MG63 (cell line): ENCODE data around the gene C1orf141. TPM values are rescaled to one million over a fixed set of nuclear protein-coding genes. Genes with fewer than 3 reads are reported as not detected.
"Not testable (repeated sequence)": the region's sequence is repeated elsewhere in the genome, so short reads cannot be mapped to it uniquely, and the experiment has no call there.

ENCODE experiments used
- DNase-seq: peaks from one replicate; pipeline ENCODE4 v3.0.0-alpha.2; 2020
- H3K27me3 ChIP-seq: fragments of 250-450 bp; sonication (Bioruptor Pico); 2 replicates; pipeline ENCODE4 v1.5.1; 2020; ENCODE audit warnings: mild to moderate bottlenecking, moderate library complexity
- H3K36me3 ChIP-seq: fragments of 250-450 bp; sonication (Bioruptor Pico); 2 replicates; pipeline ENCODE4 v1.5.1; 2020; ENCODE audit warnings: mild to moderate bottlenecking, moderate library complexity
- H3K4me3 ChIP-seq: fragments of 250-450 bp; sonication (Bioruptor Pico); 2 replicates; pipeline ENCODE4 v1.5.1; 2020; ENCODE audit warnings: mild to moderate bottlenecking, moderate library complexity
- H3K9me3 ChIP-seq: fragments of 250-450 bp; sonication (Bioruptor Pico); 2 replicates; pipeline ENCODE4 v1.5.1; 2020; ENCODE audit warnings: mild to moderate bottlenecking, moderate library complexity
- total RNA-seq: library from RNA; depleted of rRNA; stranded (reverse); fragments of >200 nt; shearing (Covaris generic); gene quantifications from 2 replicates; pipeline ENCODE4 v1.2.3, GENCODE V29; 2014; ENCODE audit warnings: low replicate concordance

C1orf141 gene
- total RNA-seq, 1 experiment from 2014 or later: not detected

DNA sequence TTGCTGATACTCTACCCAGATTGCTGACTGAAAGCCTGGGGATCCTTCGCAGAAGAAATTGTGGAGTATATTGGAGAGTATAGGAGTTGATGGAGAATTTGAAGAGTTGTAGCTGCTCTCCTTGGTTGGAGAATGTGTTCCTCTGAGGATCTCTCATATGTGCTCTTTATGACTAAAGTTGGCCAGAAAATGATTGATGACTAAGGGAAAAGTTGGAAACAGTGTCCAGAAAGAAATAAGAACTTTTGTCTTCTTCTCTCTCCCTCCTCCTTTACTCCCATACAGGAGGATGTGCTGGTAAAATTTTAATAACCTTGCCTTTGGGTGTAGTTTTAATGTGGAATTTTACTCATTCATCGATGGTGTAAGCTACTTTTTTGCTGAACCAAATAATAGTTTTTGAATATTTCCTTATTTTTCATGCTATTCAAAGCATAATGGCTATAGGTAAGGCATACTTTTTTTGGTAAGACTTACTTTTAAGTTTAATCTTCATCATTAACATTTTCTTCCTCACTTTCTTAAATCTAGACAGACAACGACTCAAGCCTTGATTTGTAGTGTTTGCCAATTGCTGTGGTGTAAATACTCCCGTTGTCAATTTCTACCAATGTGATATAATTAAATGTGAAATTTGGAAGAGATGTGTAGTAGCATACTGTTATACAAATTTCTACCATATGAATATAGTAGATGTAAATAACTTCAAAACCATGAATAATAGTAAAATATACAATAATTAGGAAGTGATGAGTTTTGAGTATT lies 13.7 kb downstream of the C1orf141 start:
- Histone ChIP-seq H3K36me3 (no peaks in the 10 kb centered on the region), H3K4me3 (no peak overlapping the region), H3K27me3 (no peaks in the 10 kb centered on the region), H3K9me3 (no peaks in the 10 kb centered on the region)
- DNase-seq: no peak

DNA sequence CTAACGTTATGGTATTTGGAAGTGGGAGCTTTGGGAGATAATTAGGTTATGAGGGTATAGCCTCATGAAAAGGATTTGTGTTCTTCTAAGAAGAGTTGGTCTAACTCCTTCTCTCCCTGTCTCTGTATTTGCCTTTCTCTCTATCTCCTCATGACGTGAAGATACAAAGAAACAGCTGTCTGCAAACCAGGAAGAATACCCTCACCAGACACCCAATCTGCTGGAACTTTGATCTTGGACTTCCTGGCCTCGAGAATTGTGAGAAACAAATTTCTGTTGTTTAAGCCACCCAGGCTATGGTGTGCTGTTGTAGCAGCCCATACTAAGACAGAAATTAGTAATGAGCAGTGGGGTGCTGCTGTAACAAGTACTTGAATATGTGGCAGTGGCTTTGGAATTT lies 16.1 kb downstream of the C1orf141 start:
- no peaks in the 10 kb centered on the region for H3K27me3 ChIP-seq
- H3K4me3 ChIP-seq: no peak overlapping the region
- H3K36me3 ChIP-seq: no peaks in the 10 kb centered on the region
- H3K9me3 ChIP-seq: no peaks in the 10 kb centered on the region
- no peak for DNase-seq

DNA sequence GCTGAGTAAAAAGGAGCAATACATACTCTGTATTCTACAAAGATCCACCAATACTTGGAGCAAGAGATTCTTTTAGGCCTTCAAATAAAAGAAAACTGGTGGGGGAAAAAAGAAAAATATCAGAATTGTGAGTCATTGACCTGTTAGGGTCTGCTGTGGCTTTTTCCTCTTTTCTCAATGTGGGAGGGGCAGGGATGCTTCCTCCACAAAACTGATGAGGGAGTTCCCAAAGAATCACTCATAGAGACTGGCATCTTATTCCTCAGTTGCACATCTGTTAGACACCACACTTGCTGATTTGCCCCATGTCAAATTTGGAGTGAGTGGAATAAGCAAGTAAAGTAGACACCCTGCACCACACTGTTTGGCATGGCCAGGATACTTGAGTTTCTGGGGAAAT lies 16.6 kb downstream of the C1orf141 start:
- Histone ChIP-seq H3K36me3 (no peaks in the 10 kb centered on the region), H3K9me3 (no peaks in the 10 kb centered on the region), H3K4me3 (no peak overlapping the region), H3K27me3 (no peaks in the 10 kb centered on the region)
- DNase-seq: no peak

DNA sequence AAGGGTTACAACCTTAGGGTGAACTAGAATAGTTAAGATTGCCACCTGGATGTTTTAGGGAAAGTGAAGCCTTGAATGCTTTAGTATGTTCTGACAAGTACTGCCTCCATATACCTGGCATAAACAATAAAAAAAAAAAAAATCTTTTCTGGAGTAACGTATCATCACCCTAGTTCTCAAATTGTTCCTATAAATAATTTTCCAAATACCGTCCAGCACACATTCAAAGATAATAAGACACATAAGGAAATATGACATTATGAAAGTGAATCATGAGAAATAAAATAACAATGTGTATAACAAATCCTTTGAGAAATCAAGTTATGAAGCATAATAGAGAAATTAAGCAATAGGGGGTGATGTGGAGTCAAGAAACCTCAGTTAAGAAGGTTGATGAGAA lies 20.6 kb downstream of the C1orf141 start:
- Histone ChIP-seq H3K36me3 (no peaks in the 10 kb centered on the region), H3K27me3 (no peaks in the 10 kb centered on the region), H3K4me3 (no peak overlapping the region), H3K9me3 (no peaks in the 10 kb centered on the region)
- DNase-seq: no peak

DNA sequence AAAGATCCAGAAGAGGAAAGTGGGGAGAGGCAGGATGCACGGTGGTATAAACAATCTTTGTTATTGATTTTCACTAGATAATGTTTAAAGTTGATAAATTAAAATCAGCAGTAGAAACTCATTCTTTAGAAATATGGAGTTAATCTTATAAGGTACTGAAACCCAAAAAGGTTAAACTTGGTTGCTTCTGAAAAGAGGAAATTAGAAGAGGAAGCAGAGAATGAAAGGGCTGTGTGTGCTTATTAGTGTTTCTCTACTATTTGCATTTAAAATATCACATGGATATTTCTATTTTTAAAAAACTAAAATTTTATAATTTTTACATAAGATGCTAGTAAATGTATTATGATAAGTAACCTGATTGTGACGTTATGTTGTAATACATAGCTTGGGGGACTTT lies 24.4 kb downstream of the C1orf141 start:
- Histone ChIP-seq H3K9me3 (no peaks in the 10 kb centered on the region), H3K4me3 (no peak overlapping the region), H3K27me3 (no peaks in the 10 kb centered on the region), H3K36me3 (no peaks in the 10 kb centered on the region)
- no peak for DNase-seq

DNA sequence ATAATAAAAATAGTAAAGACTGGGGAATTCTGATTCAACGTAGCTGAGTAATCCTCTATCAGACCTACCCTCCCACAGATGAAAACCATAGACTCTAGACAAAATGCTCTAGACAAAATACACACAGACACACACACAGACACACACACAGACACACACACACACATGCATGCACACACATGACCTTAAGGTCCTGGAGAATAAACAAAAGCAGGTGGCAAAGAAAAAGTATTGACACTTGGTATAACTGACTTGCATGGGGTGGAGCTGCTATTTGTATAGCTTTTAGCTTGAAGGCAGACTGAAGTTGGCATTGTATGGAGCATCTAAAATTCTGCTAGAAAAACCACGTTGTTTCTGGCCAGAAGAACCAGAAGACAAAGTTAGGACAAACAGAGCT lies 29.3 kb downstream of the C1orf141 start:
- no peaks in the 10 kb centered on the region for H3K36me3 ChIP-seq
- H3K9me3 ChIP-seq: no peaks in the 10 kb centered on the region
- no peak overlapping the region for H3K4me3 ChIP-seq
- no peaks in the 10 kb centered on the region for H3K27me3 ChIP-seq
- no peak for DNase-seq

DNA sequence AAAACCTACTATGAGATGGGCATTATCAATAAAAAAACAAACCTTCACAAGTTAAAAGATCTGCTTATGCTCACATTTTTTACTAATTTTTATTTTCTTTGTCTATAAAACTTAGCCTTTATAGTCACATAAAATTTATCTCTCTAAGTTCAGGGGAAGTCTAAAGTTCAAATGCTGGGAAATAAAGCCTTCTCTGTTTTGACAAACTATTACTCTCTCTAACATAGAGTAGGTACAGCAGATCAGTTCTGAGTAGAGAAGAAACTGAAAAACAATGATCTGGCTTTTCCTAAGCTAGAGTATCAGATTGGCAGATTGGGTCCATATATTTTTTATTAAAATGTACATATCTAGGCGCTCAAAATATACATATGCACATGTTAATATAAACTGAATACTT lies 31.2 kb downstream of the C1orf141 start:
- H3K27me3 ChIP-seq: no peaks in the 10 kb centered on the region
- H3K36me3 ChIP-seq: no peaks in the 10 kb centered on the region
- H3K9me3 ChIP-seq: no peaks in the 10 kb centered on the region
- DNase-seq: no peak
- no peak overlapping the region for H3K4me3 ChIP-seq

DNA sequence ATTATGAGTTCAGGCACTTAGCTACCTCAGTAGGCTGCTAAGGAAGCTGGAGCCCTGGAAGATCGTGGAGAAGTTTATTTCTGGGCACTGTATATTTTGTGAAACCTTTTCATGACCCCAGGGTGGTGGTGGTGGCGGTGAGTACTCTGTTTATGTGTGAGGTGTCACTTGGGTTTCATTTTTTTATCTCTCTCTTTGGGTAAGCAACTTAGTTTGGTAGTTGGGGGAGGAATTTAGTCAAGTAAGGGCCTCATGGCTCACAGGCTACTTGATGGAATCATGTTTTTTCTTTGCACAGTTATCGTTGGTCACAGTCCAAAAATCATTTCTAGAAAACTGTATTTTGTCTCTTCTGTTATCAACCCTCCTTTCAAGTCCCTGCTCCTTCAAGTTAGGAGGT lies 33.9 kb downstream of the C1orf141 start:
- Histone ChIP-seq H3K27me3 (no peaks in the 10 kb centered on the region), H3K4me3 (no peak overlapping the region), H3K9me3 (no peaks in the 10 kb centered on the region), H3K36me3 (no peaks in the 10 kb centered on the region)
- DNase-seq: no peak

DNA sequence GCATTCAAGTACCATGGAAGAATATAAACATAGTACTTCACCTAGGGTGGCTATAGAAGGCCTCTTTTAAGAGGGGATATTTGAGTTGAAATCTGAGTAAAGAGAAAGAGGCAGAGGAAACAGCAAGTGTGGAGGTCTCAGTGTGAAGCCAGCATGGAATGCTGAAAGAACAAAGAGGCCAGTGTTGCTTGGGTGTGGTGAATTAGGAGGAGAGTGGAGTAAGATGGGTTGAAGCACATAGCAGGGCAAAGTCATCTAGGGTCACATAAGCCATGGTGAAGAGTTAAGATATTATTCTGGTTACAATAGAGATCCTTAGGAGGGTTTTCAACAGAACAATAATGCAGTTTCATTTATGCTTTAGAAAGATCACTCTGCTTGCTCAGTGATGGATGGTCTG lies 37.5 kb downstream of the C1orf141 start:
- DNase-seq: no peak
- Histone ChIP-seq H3K4me3 (no peak overlapping the region), H3K27me3 (no peaks in the 10 kb centered on the region)

DNA sequence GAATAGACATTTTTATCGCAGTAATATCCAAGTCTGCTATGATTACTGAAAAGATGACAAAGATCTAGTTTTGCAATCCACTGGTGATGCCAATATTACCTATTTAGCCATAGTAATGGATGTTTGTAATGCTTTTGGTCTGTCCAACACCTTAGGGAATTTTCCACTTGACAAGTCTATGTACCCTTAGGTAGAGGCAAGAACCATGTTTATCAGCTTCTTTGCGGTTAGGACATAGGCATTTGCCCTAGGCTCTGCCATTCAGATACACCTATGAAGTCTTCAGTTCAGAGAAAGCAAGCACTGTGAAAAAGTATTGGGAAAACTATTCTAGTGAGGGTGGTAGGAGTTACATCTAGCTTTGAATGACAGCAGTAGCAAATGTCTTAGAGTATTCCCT lies 40.6 kb downstream of the C1orf141 start:
- DNase-seq: no peak
- H3K4me3 ChIP-seq: no peak overlapping the region
- H3K9me3 ChIP-seq: no peaks in the 10 kb centered on the region
- H3K27me3 ChIP-seq: no peaks in the 10 kb centered on the region
- H3K36me3 ChIP-seq: no peaks in the 10 kb centered on the region

More for the DNA sequence above, 37.5 kb downstream of the C1orf141 start:
- no peaks in the 10 kb centered on the region for H3K36me3 ChIP-seq
- no peaks in the 10 kb centered on the region for H3K9me3 ChIP-seq

DNA sequence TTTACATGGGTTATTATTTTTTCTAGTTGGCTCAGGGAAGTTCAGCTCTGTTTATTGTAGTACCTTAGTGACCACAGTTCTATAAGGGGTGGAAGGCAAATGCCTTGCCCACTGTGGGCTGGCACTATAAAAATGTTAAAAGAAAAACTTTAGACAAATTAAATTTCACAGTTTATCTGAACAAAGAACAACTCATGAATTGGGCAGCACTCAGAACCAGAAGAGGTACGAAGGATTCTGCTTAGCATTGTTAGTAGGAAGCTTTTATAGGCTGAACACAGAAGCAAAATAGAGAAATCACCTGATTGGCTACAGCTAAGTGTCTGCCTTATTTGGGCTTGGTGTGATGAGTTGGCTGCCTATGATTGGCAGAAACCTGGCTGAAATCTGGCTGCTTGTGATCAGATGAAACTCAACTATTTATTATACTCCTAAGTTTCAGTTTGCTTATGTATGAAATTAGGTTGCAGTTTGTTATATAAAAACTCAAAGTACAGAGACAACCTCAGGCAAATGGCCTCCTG lies 45.0 kb downstream of the C1orf141 start:
- no peaks in the 10 kb centered on the region for H3K9me3 ChIP-seq
- no peak for DNase-seq
- H3K36me3 ChIP-seq: no peaks in the 10 kb centered on the region
- no peaks in the 10 kb centered on the region for H3K27me3 ChIP-seq
- H3K4me3 ChIP-seq: no peak overlapping the region

DNA sequence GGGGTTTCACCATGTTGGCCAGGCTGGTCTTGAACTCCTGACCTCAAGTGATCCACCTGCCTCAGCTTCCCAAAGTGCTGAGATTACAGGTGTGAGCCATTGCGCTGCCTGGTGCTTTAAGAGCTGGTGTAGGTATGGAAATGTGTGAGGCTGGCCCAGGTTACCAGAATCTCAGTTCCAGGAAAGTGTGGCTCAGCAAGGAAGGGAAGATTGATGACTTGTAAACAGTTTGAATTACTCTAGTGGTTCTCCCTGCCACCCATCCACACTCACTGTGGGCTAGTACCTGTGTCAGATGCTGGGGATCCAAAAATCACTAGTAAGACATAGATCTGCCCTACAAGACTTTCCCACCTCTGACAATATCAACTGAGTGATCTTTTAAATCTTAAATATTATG lies 46.3 kb downstream of the C1orf141 start:
- Histone ChIP-seq H3K9me3 (no peaks in the 10 kb centered on the region), H3K36me3 (no peaks in the 10 kb centered on the region), H3K27me3 (no peaks in the 10 kb centered on the region), H3K4me3 (no peak overlapping the region)
- no peak for DNase-seq

DNA sequence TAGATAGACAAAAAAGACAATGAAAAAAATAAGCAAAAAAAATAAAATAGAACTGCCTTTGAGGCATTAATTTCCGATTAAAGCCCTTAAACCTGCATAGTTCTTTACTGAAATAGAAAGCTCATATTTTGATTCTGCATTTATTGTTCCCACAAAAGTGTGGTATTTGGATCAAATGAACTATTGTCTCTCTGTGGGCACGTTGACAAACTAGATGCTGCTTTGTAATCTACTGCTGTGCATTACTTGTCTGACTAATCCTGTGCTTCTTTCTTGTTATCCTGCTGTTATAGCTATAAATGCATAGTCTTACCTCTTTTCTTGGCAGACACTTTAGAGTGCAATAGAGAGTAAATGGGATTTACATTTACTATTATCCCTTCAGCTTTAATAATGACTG lies 49.4 kb downstream of the C1orf141 start:
- Histone ChIP-seq H3K9me3 (no peaks in the 10 kb centered on the region), H3K36me3 (no peaks in the 10 kb centered on the region), H3K4me3 (no peak overlapping the region), H3K27me3 (no peaks in the 10 kb centered on the region)
- DNase-seq: no peak

DNA sequence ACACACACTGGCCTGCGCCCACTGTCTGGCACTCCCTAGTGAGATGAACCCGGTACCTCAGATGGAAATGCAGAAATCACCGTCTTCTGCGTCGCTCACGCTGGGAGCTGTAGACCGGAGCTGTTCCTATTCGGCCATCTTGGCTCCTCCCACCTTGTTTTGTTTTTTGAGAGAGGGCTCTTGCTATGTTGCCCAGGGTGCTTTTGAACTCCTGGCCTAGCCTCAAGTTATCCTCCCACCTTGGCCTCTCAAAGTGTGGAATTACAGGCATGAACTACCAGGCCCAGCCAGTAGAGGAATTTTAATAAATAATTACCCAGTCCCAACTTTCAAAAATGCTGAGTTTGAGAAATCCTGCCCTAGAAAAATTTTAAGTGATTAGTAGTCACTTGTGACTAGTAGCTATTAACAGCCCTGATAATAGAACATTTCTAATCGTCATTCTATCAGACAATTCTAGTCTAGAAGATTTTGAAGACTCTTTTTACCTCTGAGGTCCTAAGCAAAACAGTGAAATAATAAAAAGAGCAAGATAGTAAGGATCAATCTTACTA lies 49.9 kb downstream of the C1orf141 start:
- Histone ChIP-seq H3K4me3 (no peak overlapping the region), H3K36me3 (no peaks in the 10 kb centered on the region), H3K9me3 (no peaks in the 10 kb centered on the region), H3K27me3 (no peaks in the 10 kb centered on the region)
- DNase-seq: no peak

DNA sequence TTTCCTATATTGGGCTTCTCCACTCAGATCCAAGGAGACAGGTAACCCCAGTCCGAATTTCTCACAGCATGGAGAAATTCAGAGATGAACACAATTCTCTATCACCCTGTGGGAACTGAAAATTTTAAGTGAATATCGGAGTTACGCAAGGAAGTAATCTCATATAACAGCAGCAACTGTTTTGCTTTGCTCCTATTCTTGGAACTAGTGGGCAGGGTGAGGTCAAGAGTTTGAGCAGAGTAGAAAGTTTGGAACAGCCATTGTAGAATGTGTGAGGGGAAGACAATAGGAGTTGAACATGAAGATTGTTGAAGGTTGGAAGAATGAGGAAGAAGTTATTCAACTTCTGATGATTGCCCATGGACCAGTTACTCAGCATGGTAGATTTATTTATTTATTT lies 56.5 kb downstream of the C1orf141 start:
- Histone ChIP-seq H3K9me3 (no peaks in the 10 kb centered on the region), H3K4me3 (no peak overlapping the region), H3K27me3 (no peaks in the 10 kb centered on the region), H3K36me3 (no peaks in the 10 kb centered on the region)
- DNase-seq: no peak

DNA sequence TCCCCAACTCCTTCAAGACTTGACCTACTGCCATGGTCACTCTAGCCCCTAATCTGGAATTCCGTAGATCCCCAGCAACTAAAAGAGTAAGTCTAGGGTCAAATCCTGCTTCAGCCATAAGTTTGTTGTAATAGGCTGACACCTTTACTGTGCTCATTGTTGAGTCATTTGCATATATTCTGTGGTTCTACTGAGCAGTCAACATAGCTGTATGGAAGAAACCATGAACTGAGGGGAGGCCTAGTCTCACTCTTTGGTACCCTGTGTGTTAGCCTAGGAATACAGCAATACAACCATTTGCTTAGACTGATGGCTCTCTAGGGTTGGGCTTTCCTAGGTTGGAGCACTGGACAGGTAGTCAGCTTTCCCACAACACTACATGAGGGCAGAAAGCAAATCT lies 57.2 kb downstream of the C1orf141 start:
- no peak overlapping the region for H3K4me3 ChIP-seq
- DNase-seq: no peak
- H3K27me3 ChIP-seq: no peaks in the 10 kb centered on the region
- H3K36me3 ChIP-seq: no peaks in the 10 kb centered on the region
- H3K9me3 ChIP-seq: no peaks in the 10 kb centered on the region

DNA sequence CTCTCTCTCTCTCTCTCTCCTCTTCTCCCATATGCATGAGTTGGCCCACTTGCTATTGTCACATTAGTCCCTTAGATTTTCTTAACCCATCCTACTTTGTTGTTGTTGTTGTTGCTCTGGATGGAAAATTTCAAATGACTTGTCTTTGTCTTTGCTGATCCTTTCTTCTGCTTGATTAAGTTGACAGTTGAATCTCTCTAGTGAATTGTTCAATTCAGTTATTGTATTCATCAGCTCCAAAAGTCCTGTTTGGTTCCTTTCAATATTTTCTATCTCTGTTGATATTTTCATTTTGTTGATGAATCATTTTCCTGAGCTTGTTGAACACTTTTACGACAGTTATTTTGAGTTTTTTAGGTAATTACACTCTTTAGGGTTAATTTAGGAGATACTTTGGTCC lies 62.0 kb downstream of the C1orf141 start:
- Histone ChIP-seq H3K36me3 (no peaks in the 10 kb centered on the region), H3K4me3 (no peak overlapping the region), H3K27me3 (no peaks in the 10 kb centered on the region), H3K9me3 (peaks cover 6% of the 10 kb centered on the region; the same call in 1 of the 2 replicates)
- DNase-seq: no peak

DNA sequence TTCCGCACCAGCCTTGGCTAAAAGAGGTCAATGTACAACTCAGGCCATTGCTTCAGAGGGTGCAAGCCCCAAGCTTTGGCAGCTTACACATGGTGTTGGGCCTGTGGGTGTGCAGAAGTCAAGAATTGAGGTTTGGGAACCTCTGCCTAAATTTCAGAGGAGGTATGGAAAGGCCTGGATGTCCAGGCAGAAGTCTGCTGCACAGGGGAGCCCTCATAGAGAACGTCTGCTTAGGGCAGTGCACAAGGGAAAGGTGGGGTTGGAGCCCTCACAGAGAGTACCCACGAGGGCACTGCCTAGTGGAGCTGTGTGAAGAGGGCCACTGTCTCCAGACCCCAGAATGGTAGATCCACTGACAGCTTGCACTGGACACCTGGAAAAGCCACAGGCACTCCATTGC lies 67.1 kb downstream of the C1orf141 start:
- not testable (repeated sequence) for H3K36me3 ChIP-seq, H3K9me3 ChIP-seq, H3K4me3 ChIP-seq, DNase-seq, H3K27me3 ChIP-seq
